OCI-LY1 (cell line): ENCODE measurements around the gene PLSCR2.
A peak's percentile ranks its signal among the peaks of the same experiment; 100 is the strongest.

ENCODE experiments used
- H2AFZ ChIP-seq: fragments of 200-600 bp; sonication (generic), shearing (Covaris generic); 2 replicates; pipeline ENCODE4 v1.6.0; 2014; ENCODE audit warnings: antibody characterized with exemption, mild to moderate bottlenecking, low read length
- H3F3A ChIP-seq: fragments of 200-600 bp; sonication (generic), shearing (Covaris generic); 2 replicates; pipeline ENCODE4 v1.6.0; 2014; ENCODE audit warnings: mild to moderate bottlenecking, antibody characterized with exemption, low read length, moderate library complexity; ENCODE audit not compliant: insufficient read depth
- H3K27ac ChIP-seq: fragments of 200-600 bp; sonication (generic); 2 replicates; pipeline ENCODE4 v1.5.1; 2014; ENCODE audit warnings: low read length, mixed run types, mild to moderate bottlenecking, low read depth; ENCODE audit not compliant: poor library complexity, severe bottlenecking
- H3K27me3 ChIP-seq: fragments of 200-600 bp; sonication (generic); 2 replicates; pipeline ENCODE4 v1.6.0; 2014; ENCODE audit warnings: antibody characterized with exemption, mild to moderate bottlenecking, low read length, moderate library complexity; ENCODE audit not compliant: insufficient read depth
- H3K36me3 ChIP-seq: fragments of 200-600 bp; sonication (generic); 2 replicates; pipeline ENCODE4 v1.6.1; 2014; ENCODE audit warnings: mild to moderate bottlenecking, antibody characterized with exemption, low read length, moderate library complexity, mixed read lengths; ENCODE audit not compliant: insufficient read depth
- H3K4me1 ChIP-seq: fragments of 200-600 bp; sonication (generic); 2 replicates; pipeline ENCODE4 v1.5.1; 2014; ENCODE audit warnings: mild to moderate bottlenecking, low read length, moderate library complexity; ENCODE audit not compliant: insufficient read depth, severe bottlenecking
- H3K4me2 ChIP-seq: fragments of 200-600 bp; sonication (generic), shearing (Covaris generic); 2 replicates; pipeline ENCODE4 v1.6.1; 2014; ENCODE audit warnings: low read length
- H3K4me3 ChIP-seq: fragments of 200-600 bp; sonication (generic); 2 replicates; pipeline ENCODE4 v1.5.1; 2014; ENCODE audit warnings: low read length, low read depth, mild to moderate bottlenecking, mixed read lengths; ENCODE audit not compliant: poor library complexity, severe bottlenecking
- H3K79me2 ChIP-seq: fragments of 200-600 bp; shearing (Covaris generic); 2 replicates; pipeline ENCODE4 v1.6.1; 2016; ENCODE audit warnings: mixed run types, low read length, mixed read lengths; ENCODE audit not compliant: insufficient read depth
- H3K9ac ChIP-seq: fragments of 200-600 bp; sonication (generic), shearing (Covaris generic); 2 replicates; pipeline ENCODE4 v1.6.1; 2014; ENCODE audit warnings: mild to moderate bottlenecking, low read length, mixed read lengths
- H3K9me2 ChIP-seq: fragments of 200-600 bp; sonication (generic), shearing (Covaris generic); 2 replicates; pipeline ENCODE4 v1.6.1; 2014; ENCODE audit warnings: low read depth, mild to moderate bottlenecking, low read length, mixed read lengths
- H3K9me3 ChIP-seq: fragments of 200-600 bp; shearing (Covaris generic); 2 replicates; pipeline ENCODE4 v1.6.1; 2014; ENCODE audit warnings: low read length, mixed read lengths
- H4K20me1 ChIP-seq: fragments of 200-600 bp; sonication (generic), shearing (Covaris generic); 2 replicates; pipeline ENCODE4 v1.6.0; 2016; ENCODE audit warnings: mild to moderate bottlenecking, low read length; ENCODE audit not compliant: insufficient read depth
- EZH2 ChIP-seq: fragments of 200-600 bp; sonication (generic), shearing (Covaris generic); IDR thresholded peaks from 2 replicates; pipeline ENCODE4 v1.8.0; 2017; ENCODE audit warnings: borderline replicate concordance, mixed run types, mild to moderate bottlenecking, antibody characterized with exemption, low read length, moderate library complexity, mixed read lengths
- TF ChIP-seq, protein P1 (sequence below): fragments of 200-600 bp; sonication (generic), shearing (Covaris generic); IDR thresholded peaks from 2 replicates; pipeline ENCODE4 v1.5.1; 2017; ENCODE audit warnings: mild to moderate bottlenecking, antibody characterized with exemption, low read length, moderate library complexity, mixed read lengths

The PLSCR2 gene

GRCh38 chr3:146471012-146471411 lies 1.7 kb upstream of the PLSCR2 start:
- H3K79me2 ChIP-seq = no peaks in the 10 kb centered on the region
- H3K4me2 ChIP-seq = no peak overlapping the region
- TF ChIP-seq, protein P1, sequence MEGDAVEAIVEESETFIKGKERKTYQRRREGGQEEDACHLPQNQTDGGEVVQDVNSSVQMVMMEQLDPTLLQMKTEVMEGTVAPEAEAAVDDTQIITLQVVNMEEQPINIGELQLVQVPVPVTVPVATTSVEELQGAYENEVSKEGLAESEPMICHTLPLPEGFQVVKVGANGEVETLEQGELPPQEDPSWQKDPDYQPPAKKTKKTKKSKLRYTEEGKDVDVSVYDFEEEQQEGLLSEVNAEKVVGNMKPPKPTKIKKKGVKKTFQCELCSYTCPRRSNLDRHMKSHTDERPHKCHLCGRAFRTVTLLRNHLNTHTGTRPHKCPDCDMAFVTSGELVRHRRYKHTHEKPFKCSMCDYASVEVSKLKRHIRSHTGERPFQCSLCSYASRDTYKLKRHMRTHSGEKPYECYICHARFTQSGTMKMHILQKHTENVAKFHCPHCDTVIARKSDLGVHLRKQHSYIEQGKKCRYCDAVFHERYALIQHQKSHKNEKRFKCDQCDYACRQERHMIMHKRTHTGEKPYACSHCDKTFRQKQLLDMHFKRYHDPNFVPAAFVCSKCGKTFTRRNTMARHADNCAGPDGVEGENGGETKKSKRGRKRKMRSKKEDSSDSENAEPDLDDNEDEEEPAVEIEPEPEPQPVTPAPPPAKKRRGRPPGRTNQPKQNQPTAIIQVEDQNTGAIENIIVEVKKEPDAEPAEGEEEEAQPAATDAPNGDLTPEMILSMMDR = no peak
- TF ChIP-seq EZH2 = no peak
- H3K4me1 ChIP-seq = peaks cover 21% of the 10 kb centered on the region
- 0 out of 2 replicates have a peak, but pooled peaks cover 3% of the 10 kb centered on the region for H3F3A ChIP-seq
- no peak overlapping the region for H3K4me3 ChIP-seq
- no peaks in the 10 kb centered on the region for H3K9me2 ChIP-seq
- H2AFZ ChIP-seq = no peak overlapping the region
- H3K27me3 ChIP-seq = no peaks in the 10 kb centered on the region
- H3K27ac ChIP-seq = no peak overlapping the region
- H4K20me1 ChIP-seq = no peaks in the 10 kb centered on the region
- no peaks in the 10 kb centered on the region for H3K9me3 ChIP-seq
- no peak overlapping the region for H3K9ac ChIP-seq
- no peaks in the 10 kb centered on the region for H3K36me3 ChIP-seq

DNA sequence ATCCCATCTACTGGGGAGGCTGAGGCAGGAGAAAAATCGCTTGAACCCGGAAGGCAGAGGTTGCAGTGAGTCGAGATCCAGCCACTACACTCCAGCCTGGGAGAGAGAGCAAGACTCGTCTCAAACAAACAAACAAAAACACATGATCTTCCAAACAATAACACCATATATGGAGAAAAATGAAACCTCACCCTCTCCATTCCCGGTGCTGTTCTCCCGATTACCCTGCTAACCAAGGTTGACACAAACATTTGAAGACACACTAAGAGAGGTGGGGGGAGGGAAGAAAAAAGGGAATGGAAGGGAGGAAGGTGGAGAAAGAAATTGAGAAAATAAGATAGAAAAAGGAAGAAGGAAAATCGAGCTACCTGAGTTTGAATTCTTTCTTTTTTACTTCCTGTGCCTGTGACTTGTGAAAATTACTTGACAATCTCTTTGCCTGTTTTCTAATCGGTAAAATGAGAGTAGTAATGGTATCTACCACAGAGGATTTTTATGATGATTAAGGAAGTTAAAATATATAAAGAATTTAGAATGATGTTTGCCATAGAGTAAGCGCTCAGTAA lies 1.1 kb upstream of the PLSCR2 start:
- TF ChIP-seq EZH2 = no peak
- TF ChIP-seq, protein P1 = no peak
- 0 out of 2 replicates have a peak, but pooled peaks cover 3% of the 10 kb centered on the region for H3F3A ChIP-seq
- H3K4me3 ChIP-seq = peak overlapping the region; percentile 65
- no peaks in the 10 kb centered on the region for H3K27me3 ChIP-seq
- H3K36me3 ChIP-seq = no peaks in the 10 kb centered on the region
- no peaks in the 10 kb centered on the region for H3K9me3 ChIP-seq
- no peaks in the 10 kb centered on the region for H4K20me1 ChIP-seq
- H3K79me2 ChIP-seq = no peaks in the 10 kb centered on the region
- H3K27ac ChIP-seq = no peak overlapping the region
- H2AFZ ChIP-seq = no peak overlapping the region
- peaks cover 21% of the 10 kb centered on the region for H3K4me1 ChIP-seq
- no peak overlapping the region for H3K9ac ChIP-seq
- no peaks in the 10 kb centered on the region for H3K9me2 ChIP-seq
- peak overlapping the region; percentile 76; the same call in 1 of the 2 replicates for H3K4me2 ChIP-seq

DNA sequence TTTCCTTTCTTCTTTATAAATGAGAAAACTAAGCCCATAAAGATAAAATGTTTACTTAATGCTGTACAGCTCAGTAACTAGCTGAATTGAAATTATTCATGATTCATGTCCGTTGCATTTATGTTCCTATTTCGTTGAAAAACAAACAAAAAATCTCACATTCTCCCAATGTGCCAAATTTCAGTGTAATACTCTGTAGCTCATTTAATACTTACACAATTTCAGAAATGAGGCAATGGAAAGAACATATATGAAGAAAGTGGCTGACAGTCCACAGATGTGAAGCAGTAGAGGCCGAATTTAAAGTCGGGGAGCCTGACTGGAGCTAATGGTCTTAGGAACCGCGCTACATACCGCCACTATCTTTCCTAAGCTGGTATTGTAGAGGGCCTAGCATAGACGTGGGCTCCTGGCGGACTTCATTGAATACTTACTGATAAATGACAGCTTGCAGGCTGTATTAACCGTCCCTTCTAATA lies 651 bp downstream of the PLSCR2 start:
- peak overlapping the region; percentile 50 for H2AFZ ChIP-seq
- no peaks in the 10 kb centered on the region for H4K20me1 ChIP-seq
- peak overlapping the region; percentile 53 for H3K27ac ChIP-seq
- H3F3A ChIP-seq = 0 out of 2 replicates have a peak, but pooled peaks cover 3% of the 10 kb centered on the region
- TF ChIP-seq, protein P1 = no peak
- TF ChIP-seq EZH2 = no peak
- H3K4me2 ChIP-seq = peak overlapping the region; percentile 76
- H3K9me2 ChIP-seq = no peaks in the 10 kb centered on the region
- H3K27me3 ChIP-seq = no peaks in the 10 kb centered on the region
- peak overlapping the region; percentile 68; the same call in 1 of the 2 replicates for H3K9ac ChIP-seq
- peak overlapping the region; percentile 65 for H3K4me3 ChIP-seq
- peaks cover 21% of the 10 kb centered on the region for H3K4me1 ChIP-seq
- H3K79me2 ChIP-seq = no peaks in the 10 kb centered on the region
- H3K36me3 ChIP-seq = no peaks in the 10 kb centered on the region
- H3K9me3 ChIP-seq = no peaks in the 10 kb centered on the region
